HG02970 (cell line): Measurements from ENCODE around the gene ARL17A.
"Not testable (repeated sequence)": the region's sequence is repeated elsewhere in the genome, so short reads cannot be mapped to it uniquely, and the experiment has no call there.

Experiments
- ATAC-seq: cut with Tn5 transposase; IDR thresholded peaks from one replicate; pipeline ENCODE4 v1.9.1; 2021; ENCODE audit warnings: mild to moderate bottlenecking, moderate library complexity, moderate number of reproducible peaks; ENCODE audit not compliant: unreplicated experiment, low FRiP score

The ARL17A gene

GRCh38 chr17:46579083-46580075 lies at the start of gene ARL17A:
Gene ARL17A, minus strand, starts transcription at chr17:46579691. Its CDS starts 3,369 bp downstream, at chr17:46576322.
- ATAC-seq: peak; percentile 97

GRCh38 chr17:46628753-46629436 lies 49.4 kb upstream of the ARL17A start:
- ATAC-seq: not testable (repeated sequence)

GRCh38 chr17:46627452-46627851 lies 48.0 kb upstream of the ARL17A start:
- not testable (repeated sequence) for ATAC-seq

- not testable (repeated sequence) for ATAC-seq
These were observed 45.2 kb upstream of the ARL17A start for GRCh38 chr17:46624726-46625125.

GRCh38 chr17:46623790-46624189 lies 44.3 kb upstream of the ARL17A start:
- not testable (repeated sequence) for ATAC-seq

- ATAC-seq: not testable (repeated sequence)
These were observed 39.5 kb upstream of the ARL17A start for GRCh38 chr17:46618975-46619374.

- ATAC-seq: not testable (repeated sequence)
These were observed 37.6 kb upstream of the ARL17A start for GRCh38 chr17:46617121-46617520.

- not testable (repeated sequence) for ATAC-seq
These were observed 34.4 kb upstream of the ARL17A start for GRCh38 chr17:46613876-46614275.

GRCh38 chr17:46611304-46611703 lies 31.8 kb upstream of the ARL17A start:
- not testable (repeated sequence) for ATAC-seq

GRCh38 chr17:46603125-46603524 lies 23.6 kb upstream of the ARL17A start:
- ATAC-seq: peak; percentile 73

- not testable (repeated sequence) for ATAC-seq
These were observed 21.3 kb upstream of the ARL17A start for GRCh38 chr17:46600767-46601166.

- not testable (repeated sequence) for ATAC-seq
These were observed 18.9 kb upstream of the ARL17A start for GRCh38 chr17:46598344-46598931.

- not testable (repeated sequence) for ATAC-seq
These were observed 11.8 kb upstream of the ARL17A start for GRCh38 chr17:46591332-46591731.

GRCh38 chr17:46590157-46591146 lies 11.0 kb upstream of the ARL17A start, which contains the start of gene NSF:
Gene NSF, plus strand, starts transcription at chr17:46590669. Its CDS starts 107 bp downstream, at chr17:46590776.
- peak; percentile 88 for ATAC-seq

GRCh38 chr17:46585444-46585843 lies 6.0 kb upstream of the ARL17A start:
- ATAC-seq: not testable (repeated sequence)

GRCh38 chr17:46580082-46580481 lies 591 bp upstream of the ARL17A start:
- not testable (repeated sequence) for ATAC-seq

- not testable (repeated sequence) for ATAC-seq
These were observed 7.7 kb downstream of the ARL17A start for GRCh38 chr17:46571796-46572195.

GRCh38 chr17:46566980-46567379 lies 12.5 kb downstream of the ARL17A start:
- not testable (repeated sequence) for ATAC-seq

- not testable (repeated sequence) for ATAC-seq
These were observed 13.2 kb downstream of the ARL17A start for GRCh38 chr17:46566284-46566683.
